ENCODE measurements around the gene UQCR11.
"Not testable (repeated sequence)": the region's sequence is repeated elsewhere in the genome, so short reads cannot be mapped to it uniquely, and the experiment has no call there.

UQCR11 gene

DNA sequence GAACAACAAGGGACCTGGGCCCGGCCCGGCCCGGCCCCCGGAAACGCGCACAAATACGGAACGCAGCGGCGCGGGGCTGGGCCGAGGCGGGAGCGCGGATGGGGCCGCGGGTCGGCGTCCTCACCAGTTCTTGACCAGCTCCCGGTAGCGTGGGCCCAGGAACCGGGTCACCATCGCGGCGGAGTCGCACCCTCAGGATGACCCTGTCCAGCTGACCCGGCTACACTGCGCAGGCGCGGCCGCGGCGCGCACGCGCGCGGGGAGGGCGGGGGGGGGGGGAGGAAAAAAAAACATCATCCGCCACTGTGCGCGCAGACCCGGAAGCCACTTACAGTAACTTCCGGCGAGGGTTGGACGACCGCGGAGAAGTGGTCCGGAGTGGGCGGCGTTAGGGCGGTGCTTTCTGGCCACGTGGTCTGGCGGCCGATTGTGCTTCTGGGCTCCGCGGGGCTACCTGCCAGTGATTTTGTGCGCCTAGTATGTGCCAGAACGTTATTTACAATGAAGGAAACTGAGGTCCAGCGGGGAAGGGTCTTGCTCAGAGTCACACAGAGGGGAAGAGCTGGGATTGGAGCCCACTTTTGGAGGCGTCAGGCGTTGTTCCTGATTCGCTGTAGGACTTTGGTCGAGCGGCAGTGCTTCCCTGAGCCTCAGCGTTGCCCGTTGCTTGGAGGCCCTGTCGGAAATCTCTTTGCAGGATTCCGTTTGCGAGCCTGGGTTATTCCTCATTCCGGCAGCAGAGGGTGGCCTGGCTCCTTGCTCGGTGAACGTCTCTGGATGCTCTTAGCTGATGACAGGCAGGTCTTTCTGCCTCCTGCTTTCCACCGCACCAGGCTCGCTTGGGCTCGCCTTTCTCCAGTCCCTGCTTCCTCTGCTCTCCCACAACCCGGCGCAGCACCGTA is at the start of gene UQCR11:
UQCR11 (minus strand) TSS at position 227 of the 902 bp plus-strand sequence; CDS start at position 174, 53 bp downstream.
- peak; percentile 78 to 93 (median 87) for DNase-seq (ENCODE audit: low read depth in 4 of 4, low spot score in 1 of 4)

DNA sequence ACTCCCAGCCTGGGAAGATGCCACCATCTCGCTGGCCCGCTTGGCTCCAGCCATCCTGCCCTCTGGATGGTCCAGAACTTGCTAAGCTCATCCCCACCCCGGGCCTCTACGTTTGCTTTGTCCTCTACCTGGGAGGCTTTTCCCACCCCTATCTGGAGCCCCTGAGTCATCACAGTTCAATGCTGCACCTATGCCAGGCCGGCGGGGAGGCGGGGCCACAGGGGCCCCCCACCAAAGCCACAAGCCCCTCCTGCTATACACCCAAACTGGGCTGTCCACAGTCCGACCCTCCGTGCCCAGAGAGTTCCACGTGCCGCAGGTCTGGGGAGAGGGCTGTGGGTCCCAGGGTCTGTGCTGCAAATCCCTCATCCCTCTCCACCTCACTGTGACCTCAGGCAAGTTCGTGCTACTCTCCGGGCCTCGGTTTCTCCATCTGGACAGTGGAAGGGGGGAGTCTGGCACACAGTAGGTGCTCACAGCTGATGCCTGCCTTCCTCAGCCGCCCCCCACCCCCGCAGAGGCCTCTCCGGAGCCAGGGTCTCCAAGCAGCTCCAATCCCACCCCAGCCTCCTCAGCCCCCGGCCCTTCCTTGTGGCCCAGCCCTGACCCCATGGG is 49.0 kb upstream of the UQCR11 start:
- DNase-seq (ENCODE audit: low read depth in 4 of 4, low spot score in 1 of 4), result no peak

- no peak for DNase-seq (ENCODE audit: low read depth in 4 of 4, low spot score in 1 of 4)
These were observed 48.0 kb upstream of the UQCR11 start for GRCh38 chr19:1653300-1653628.

- DNase-seq (ENCODE audit: low read depth in 4 of 4, low spot score in 1 of 4), result peak; percentile 94 to 97 (median 96)
These were observed 47.4 kb upstream of the UQCR11 start, which contains the start of gene TCF3 for GRCh38 chr19:1652471-1653299. TCF3 (minus strand) TSS chr19:1652615; CDS start chr19:1650248, 2,367 bp downstream.

- DNase-seq (ENCODE audit: low read depth in 4 of 4, low spot score in 1 of 4), result no peak
These were observed 46.5 kb upstream of the UQCR11 start for GRCh38 chr19:1651568-1652291.

- peak in 2 of 4 experiments; percentile 48 for DNase-seq (ENCODE audit: low read depth in 4 of 4, low spot score in 1 of 4)
These were observed 45.6 kb upstream of the UQCR11 start for GRCh38 chr19:1650650-1651567.

- DNase-seq (ENCODE audit: low read depth in 4 of 4, low spot score in 1 of 4), result no peak
These were observed 44.7 kb upstream of the UQCR11 start for GRCh38 chr19:1649706-1650649.

DNA sequence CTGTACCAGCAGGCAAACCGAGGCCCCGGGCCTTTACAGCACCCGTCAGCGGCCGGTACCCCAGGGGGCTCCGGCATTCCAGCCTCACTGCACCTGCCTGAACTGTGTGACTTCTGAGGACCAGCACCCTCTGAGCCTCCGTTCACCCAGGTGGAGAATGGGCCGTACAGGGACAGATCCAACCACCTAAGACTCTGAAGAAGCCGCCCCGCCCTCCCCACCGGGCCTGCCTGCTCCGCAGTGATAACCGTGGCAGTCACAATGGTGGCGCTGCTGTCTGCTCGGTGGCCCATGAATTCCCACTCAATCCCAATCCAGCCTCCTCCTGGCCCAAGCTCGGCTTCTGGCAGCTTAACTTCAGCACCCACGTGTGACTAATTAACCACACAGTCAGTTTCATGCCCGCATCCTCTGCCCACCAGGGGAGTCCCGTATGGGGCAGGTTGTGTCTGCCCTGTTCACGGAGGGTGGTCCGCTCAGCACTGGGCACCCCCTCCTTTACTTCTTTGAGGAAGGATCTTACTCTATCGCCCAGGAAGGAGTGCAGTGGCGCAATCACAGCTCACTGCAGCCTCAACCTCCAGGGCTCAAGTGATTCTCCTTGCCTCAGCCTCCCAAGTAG is 43.8 kb upstream of the UQCR11 start:
- DNase-seq (ENCODE audit: low read depth in 4 of 4, low spot score in 1 of 4), result no peak

GRCh38 chr19:1648459-1648849 is 43.2 kb upstream of the UQCR11 start:
- DNase-seq (ENCODE audit: low read depth in 4 of 4, low spot score in 1 of 4), result no peak

DNA sequence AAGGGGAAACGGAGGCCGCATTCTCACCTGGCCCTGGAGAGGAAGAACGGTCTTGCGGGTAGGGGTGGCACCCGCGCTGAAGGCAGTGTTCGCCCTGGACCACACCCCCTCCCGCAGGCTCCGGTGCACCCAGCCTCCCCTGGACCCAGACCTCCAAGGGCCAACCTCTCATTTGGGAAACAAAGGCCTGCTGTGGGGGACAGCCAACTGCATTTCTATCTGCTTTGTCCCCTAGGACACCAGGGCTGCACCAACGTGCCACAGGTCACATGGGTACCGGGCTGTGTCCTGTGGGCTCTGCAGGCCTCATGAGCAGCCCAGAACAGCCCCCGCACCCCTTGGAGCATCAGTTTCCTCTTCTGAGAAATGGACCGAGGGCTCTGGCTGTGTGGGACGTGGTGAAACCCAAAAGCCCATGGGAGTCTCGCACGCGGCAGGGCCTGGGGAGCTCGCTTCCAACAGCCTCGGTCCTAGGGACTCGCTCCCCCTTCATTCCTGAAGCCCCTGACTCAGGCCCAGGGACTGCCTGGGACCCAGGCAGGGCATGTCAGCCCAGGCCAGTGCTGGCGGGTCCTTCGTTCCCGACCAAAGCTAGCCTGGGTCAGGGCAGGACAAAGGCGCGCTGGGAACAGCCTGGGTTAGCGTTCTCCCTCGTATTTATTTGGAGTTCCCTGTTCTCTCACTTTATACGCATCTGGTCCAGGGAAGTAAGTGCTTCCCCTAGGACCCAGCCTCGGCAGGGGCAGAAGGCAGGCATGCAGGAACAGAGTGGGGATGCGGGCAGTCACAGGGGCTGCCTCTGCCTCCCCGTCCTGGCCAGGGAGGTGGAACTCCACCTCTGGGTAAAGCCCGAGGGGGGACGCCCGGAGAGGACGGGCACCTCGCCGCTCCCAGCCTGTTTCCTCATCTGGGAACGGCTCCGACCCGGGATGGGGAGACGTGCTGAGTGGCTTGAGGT is 42.5 kb upstream of the UQCR11 start:
- no peak for DNase-seq (ENCODE audit: low read depth in 4 of 4, low spot score in 1 of 4)

DNA sequence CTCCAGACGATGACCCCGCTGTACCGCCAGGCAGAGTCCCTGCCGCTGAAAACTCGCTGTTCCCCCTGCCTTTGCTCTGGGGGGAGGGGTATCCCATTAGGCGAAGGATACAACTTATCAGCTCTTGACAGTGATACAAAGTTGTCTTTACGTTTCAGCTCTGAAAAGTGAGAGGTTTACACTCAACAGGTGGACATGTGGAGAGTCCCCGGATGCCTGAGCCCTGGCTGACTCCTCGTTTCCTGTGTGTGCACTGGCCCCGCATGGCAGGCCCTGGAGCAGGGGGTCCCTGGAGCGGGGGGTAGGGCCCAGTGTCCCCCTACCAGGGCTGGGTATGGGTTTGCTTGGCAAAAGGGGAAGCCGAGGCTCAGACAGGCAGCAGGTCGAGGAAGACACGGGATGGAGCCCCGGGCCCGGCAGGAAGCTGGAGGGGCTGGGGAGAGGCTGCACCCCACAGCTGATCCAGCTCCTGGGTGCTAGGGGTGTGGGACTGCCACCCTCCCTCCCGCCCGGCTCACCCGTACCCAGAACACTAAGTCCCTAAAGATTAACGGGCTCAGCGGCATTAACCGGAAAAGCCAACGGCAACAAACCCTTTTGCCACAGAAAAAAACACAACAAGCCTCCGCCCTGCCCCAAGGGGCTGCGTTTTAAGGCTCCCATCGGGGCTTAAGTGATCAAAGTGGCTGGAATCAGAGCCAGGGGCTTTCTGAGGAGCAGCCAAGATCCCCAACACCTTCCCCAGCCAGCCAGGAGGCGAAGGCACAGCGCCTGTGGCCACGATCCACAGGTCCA is 41.6 kb upstream of the UQCR11 start:
- no peak for DNase-seq (ENCODE audit: low read depth in 4 of 4, low spot score in 1 of 4)

DNA sequence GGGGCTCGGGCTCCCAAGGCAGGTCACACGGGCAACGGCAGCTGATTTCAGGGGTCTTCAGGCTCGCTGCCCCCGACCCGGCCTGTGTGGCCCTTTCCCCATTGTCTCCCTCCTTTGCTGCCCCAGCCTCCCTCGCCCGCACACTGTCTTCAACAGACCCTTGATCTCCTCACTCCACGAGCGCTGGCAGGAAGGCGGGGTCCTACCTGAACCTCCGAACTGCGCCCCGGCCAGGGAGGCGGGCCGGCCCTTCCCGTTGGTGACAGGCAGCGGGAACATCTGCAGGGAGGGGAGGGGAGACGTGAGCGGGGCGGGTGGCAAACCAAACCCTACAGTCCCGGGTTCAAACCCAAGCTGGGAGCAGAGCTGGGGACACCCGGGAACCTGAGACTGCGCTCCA is 40.9 kb upstream of the UQCR11 start:
- DNase-seq (ENCODE audit: low read depth in 4 of 4, low spot score in 1 of 4), result no peak

DNA sequence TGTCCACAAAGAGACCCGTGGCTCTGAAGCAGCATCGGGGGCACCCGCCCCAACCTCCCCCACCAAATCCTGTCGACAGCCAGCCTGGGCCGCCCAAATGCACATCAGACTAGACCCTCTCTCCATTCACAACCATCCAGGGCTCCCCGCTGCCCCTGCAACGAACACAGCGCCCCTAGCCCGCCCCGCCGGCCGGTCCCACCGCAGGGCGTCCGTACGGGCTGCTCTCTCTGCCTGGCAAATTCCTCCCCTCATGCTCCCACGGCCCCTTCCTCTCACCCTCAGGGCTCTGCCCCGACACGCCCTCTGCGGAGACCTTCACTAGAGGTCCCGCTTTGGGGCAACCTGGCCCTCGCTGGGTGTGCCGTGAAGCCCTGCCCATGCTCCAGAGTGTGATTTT is 40.0 kb upstream of the UQCR11 start:
- DNase-seq (ENCODE audit: low read depth in 4 of 4, low spot score in 1 of 4), result no peak

DNA sequence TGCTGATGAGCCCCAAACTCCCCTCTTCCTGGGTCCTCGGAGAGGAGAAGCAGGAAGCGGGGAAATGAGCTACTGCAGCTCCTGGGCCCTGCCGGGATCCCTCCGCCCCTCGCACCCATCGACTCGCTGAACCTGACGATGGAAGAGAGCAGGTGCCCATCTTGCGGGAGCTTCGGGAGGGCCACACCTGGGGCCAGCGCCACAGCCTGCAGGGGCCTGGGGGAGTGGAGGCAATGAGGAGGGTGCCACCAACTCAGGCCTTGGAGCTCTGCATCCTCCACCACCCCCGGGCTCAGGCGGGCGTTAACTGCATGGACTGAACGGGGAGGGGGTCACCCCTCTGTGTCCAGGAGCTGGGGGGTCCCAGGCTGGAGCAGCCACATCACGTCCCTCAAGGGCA is 38.8 kb upstream of the UQCR11 start:
- DNase-seq (ENCODE audit: low read depth in 4 of 4, low spot score in 1 of 4), result no peak

DNA sequence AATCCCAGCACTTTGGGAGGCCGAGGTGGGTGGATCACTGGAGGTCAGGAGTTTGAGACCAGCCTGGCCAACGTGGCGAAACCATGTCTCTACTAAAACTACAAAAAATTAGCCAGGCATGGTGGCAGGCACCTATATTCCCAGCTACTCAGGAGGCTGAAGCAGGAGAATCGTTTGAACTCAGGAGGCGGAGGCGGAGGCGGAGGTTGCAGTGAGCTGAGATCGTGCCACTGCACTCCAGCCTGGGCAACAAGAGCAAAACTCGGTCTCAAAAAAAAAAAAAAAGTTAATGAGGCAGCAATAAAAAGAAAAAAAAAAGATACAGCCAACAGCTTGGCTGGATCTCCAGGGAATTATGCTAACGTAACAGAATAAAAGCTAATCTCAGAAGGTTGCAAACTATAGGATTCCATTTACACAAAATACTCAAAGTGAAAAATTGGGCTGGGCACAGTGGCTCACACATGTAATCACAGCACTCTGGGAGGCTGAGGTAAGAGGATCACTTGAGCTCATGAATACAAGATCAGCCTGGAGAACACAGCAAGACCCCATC is 35.7 kb upstream of the UQCR11 start:
- DNase-seq (ENCODE audit: low read depth in 4 of 4, low spot score in 1 of 4), result not testable (repeated sequence)

All from stimulated activated CD4-positive, alpha-beta T cell treated with anti-CD3 and anti-CD28 coated beads, Interleukin-1b, Interleukin-23, amount 100 ng/mL, for 24 hours (primary cell).